Adrenal gland (tissue), 12 donors: ENCODE data around the gene ACACB. TPM values are rescaled to one million over a fixed set of nuclear protein-coding genes. Genes with fewer than 3 reads are reported as not detected.

ENCODE experiments used
- DNase-seq, 7 donors: peaks; one replicate each; pipeline ENCODE4 v3.0.0-alpha.2; 2019 to 2020
- H3K27ac ChIP-seq, 5 donors: fragments of 200-600 bp; sonication (generic) in 4 of 5; 1 replicate in 3 of 5; 2 replicates in 2 of 5; pipeline versions ENCODE4 v1.5.1 to v1.8.0; 2016 to 2020; ENCODE audit warnings: mild to moderate bottlenecking in 1 of 5
- H3K27me3 ChIP-seq: fragments of 200-600 bp; 2 replicates; pipeline ENCODE4 v1.8.0; 2021
- H3K36me3 ChIP-seq, 2 donors: fragments of 200-600 bp; replicated peaks in 1 of 2; 1 replicate in 1 of 2; 2 replicates in 1 of 2; pipeline versions ENCODE4 v1.5.1 to v1.8.0; 2018 to 2022
- H3K4me1 ChIP-seq, 2 donors: fragments of 200-600 bp; replicated peaks in 1 of 2; 1 replicate in 1 of 2; 2 replicates in 1 of 2; pipeline versions ENCODE4 v1.5.1 to v1.8.0; 2018 to 2021
- H3K4me3 ChIP-seq, 4 donors: fragments of 200-600 bp; sonication (generic) in 3 of 4; one replicate each; pipeline ENCODE4 v1.5.1; 2016 to 2018
- H3K9me3 ChIP-seq, 3 donors: fragments of 200-600 bp; sonication (generic) in 1 of 3; replicated peaks in 1 of 3; 1 replicate in 2 of 3; 2 replicates in 1 of 3; pipeline versions ENCODE4 v1.5.1 to v1.8.0; 2016 to 2021
- POLR2A ChIP-seq, 2 donors: fragments of 450-650 bp; IDR thresholded peaks; one replicate each; pipeline ENCODE4 v1.6.1; 2017; ENCODE audit warnings: antibody characterized with exemption in 2 of 2, mild to moderate bottlenecking in 2 of 2, moderate library complexity in 1 of 2
- WGBS, 4 donors: extraction: QIAGEN DNeasy Blood & Tissue Kit in 2 of 4; methylation state at CpG; one replicate each; pipeline versions ENCODE4 v1.1.5 to v1.1.7; 2013 to 2017; 5-methylcytosine and 5-hydroxymethylcytosine counted together
- intact Hi-C, 2 donors: fragments of 100-400 bp; cut with DNase I; formaldehyde crosslinking; loops; one replicate each; pipeline versions ENCODE4 v1.14.1 to v1.15.0; 2022 to 2023
- polyA plus RNA-seq, 3 donors: library from polyadenylated mRNA; stranded (reverse); fragments of 200-250 nt in 2 of 3; fragments of 350-450 nt in 1 of 3; fragmentation: Illumina TruSeq in 1 of 3; extraction: RNeasy Lipid Tissue Mini Kit (QIAGEN cat#74804) in 1 of 3; gene quantifications; one replicate each; pipeline ENCODE4 v1.2.3, GENCODE V29; 2013 to 2014
- total RNA-seq, 9 donors: library from RNA; depleted of rRNA in 4 of 9; stranded (reverse); fragments of >200 nt in 4 of 9; fragments of 120-200 nt in 1 of 9; fragmentation: NEBNext Ultra II Directional in 1 of 9; extraction: Animal tissue kit (Norgen Biotek cat#: 25700) in 1 of 9; gene quantifications; one replicate each; pipeline versions ENCODE4 v1.1.0 to v1.2.4, GENCODE V29; 2013 to 2023
- TF ChIP-seq, protein P1 (sequence below), 6 experiments: fragments of 450-650 bp in 4 of 6; fragments of 200-600 bp in 2 of 6; sonication (generic) in 1 of 6; IDR thresholded peaks; 1 replicate in 5 of 6; 2 replicates in 1 of 6; pipeline versions ENCODE4 v1.5.1 to v1.8.0; 2016 to 2021; ENCODE audit warnings: antibody characterized with exemption in 6 of 6, mild to moderate bottlenecking in 2 of 6, moderate library complexity in 1 of 6
- donor health status: healthy with polysubstance abuse.
- donor health status: Bipolar disorder and iron deficiency.
- donor health status: DM: yes; HTN: yes; CAD: no.
- donor health status: DM: no; HTN: no; CAD: no.
- donor health status: DM: no; HTN: no; CAD: no.
- donor health status: DM: yes; HTN: yes; CAD: no.

The ACACB gene
- total and polyA plus RNA-seq, 12 donors: 35.5 to 143 (median 65.7) TPM

DNA sequence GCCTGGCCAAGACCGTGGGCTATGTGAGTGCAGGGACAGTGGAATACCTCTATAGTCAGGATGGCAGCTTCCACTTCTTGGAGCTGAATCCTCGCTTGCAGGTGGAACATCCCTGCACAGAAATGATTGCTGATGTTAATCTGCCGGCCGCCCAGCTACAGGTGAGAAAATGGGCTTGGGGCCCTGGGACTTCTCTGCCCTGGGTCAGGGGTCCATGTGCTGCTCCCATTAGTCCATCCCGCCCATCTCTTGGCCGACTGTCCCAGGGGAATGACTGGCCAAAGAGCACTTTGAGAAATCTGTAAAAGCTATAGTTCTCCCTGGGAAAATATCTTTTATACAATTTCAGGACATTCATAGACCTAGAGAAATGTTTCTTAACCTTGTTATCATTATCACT lies 63.5 kb downstream of the ACACB start:
- no peak for DNase-seq
- intact Hi-C loops: no loop called here
- no peak for TF ChIP-seq POLR2A (IDR thresholded peaks at IDR 0.05)
- TF ChIP-seq, protein P1, sequence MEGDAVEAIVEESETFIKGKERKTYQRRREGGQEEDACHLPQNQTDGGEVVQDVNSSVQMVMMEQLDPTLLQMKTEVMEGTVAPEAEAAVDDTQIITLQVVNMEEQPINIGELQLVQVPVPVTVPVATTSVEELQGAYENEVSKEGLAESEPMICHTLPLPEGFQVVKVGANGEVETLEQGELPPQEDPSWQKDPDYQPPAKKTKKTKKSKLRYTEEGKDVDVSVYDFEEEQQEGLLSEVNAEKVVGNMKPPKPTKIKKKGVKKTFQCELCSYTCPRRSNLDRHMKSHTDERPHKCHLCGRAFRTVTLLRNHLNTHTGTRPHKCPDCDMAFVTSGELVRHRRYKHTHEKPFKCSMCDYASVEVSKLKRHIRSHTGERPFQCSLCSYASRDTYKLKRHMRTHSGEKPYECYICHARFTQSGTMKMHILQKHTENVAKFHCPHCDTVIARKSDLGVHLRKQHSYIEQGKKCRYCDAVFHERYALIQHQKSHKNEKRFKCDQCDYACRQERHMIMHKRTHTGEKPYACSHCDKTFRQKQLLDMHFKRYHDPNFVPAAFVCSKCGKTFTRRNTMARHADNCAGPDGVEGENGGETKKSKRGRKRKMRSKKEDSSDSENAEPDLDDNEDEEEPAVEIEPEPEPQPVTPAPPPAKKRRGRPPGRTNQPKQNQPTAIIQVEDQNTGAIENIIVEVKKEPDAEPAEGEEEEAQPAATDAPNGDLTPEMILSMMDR (IDR thresholded peaks at IDR 0.05): no peak
- 88 to 90% (median 88%) methylated on average over 5 to 6 of the region's 6 CpGs for WGBS, 4 donors
- Histone ChIP-seq H3K27ac (no peak overlapping the region), H3K36me3 (peaks cover 0 to 59% of the 10 kb centered on the region in 2 donors), H3K4me3 (no peak overlapping the region), H3K27me3 (no peaks in the 10 kb centered on the region), H3K4me1 (no peaks in the 10 kb centered on the region), H3K9me3 (no peaks in the 10 kb centered on the region)

DNA sequence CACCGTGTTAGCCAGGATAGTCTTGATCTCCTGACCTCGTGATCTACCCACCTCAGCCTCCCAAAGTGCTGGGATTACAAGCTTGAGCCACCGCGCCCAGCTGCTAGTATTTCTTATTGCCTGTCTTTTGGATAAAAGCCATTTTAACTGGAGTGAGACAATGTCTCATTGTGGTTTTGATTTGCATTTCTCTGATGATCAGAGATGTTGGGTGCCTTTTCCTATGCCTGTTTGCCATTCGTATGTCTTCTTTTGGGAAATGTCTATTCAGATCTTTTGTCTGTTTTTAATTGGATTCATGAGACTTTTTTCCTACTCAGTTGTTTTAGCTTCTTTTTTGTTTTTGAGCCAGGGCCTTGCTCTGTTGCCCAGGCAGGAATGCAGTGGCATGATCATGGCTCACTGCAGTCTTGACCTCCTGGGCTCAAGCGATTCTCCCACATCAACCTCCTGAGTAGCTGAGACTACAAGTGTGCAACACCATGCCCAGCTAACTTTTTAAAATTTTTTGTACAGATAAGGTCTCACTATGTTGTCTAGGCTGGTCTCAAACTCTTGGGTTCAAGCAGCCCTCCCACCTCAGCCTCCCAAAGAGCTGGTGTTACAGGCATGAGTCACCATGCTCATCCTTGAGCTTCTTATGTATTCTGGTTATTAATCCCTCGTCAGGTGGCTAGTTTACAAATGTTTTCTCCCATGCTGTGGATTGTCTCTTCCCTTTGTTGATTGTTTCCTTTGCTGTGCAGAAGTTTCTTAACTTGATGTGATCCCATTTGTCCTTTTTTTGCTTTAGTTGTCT lies 65.9 kb downstream of the ACACB start:
- Histone ChIP-seq H3K4me1 (no peaks in the 10 kb centered on the region), H3K4me3 (no peak overlapping the region), H3K36me3 (peaks cover 0 to 67% of the 10 kb centered on the region in 2 donors), H3K27ac (peak overlapping the region in 3 of 5 donors; percentile 10 to 32 (median 32)), H3K9me3 (no peaks in the 10 kb centered on the region), H3K27me3 (no peaks in the 10 kb centered on the region)
- peak in 1 of 7 donors; percentile 55 for DNase-seq
- no peak for TF ChIP-seq POLR2A (IDR thresholded peaks at IDR 0.05)
- TF ChIP-seq, protein P1 (IDR thresholded peaks at IDR 0.05): no peak
- WGBS, 4 donors: 85 to 91% (median 87%) methylated on average over 7 of the region's 7 CpGs
- intact Hi-C loops: no loop called here

DNA sequence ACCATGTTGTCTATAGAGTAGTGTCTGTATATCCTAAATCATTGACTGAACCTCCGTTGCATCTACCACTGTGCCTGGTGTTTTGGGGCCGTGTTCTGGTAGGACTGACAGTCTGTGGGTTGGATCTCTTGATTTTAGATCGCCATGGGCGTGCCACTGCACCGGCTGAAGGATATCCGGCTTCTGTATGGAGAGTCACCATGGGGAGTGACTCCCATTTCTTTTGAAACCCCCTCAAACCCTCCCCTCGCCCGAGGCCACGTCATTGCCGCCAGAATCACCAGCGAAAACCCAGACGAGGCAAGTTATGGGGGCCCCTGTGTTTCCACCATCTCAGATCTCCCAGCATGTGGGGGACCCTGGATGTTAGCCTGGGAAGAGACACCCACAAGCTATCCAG lies 69.1 kb downstream of the ACACB start:
- H3K27me3 ChIP-seq: no peaks in the 10 kb centered on the region
- peaks cover 0 to 64% of the 10 kb centered on the region in 2 donors for H3K36me3 ChIP-seq
- no peak overlapping the region for H3K27ac ChIP-seq
- TF ChIP-seq, protein P1 (IDR thresholded peaks at IDR 0.05): no peak
- intact Hi-C loops: no loop called here
- no peak overlapping the region for H3K4me3 ChIP-seq
- H3K4me1 ChIP-seq: no peaks in the 10 kb centered on the region
- DNase-seq: peak in 1 of 7 donors; percentile 41
- 92 to 99% (median 97%) methylated on average over 8 to 12 of the region's 12 CpGs for WGBS, 4 donors
- no peaks in the 10 kb centered on the region for H3K9me3 ChIP-seq

DNA sequence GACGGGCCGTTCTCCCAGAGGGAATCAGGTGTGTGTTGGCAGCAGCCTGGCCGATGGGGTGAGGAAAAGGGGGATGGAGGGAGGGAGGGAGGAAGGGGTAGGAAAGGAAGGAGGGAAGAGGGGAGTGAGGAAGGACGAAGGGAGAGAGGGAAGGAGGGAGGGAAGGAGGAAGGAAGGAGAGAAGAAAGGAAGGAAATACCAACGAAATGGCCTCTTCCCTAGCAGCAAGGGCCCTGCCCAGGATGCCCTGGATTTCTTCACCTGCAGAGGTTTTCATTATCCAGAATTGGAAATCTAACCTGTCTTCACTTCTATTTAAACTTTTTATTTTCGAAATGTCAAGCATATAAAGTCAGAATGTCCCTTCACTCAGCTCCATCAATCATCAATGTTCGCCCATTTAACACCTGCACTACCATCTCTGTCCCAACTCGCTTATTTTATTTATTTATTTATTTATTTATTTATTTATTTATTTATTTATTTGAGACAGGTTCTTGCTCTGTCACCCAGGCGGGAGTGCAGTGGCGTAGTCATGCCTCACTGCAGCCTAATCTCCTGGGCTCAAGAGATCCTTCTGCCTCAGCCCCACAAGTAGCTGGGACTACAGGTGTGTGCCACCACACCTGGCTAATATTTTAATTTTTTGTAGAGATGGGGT lies 70.7 kb downstream of the ACACB start:
- Histone ChIP-seq H3K27me3 (no peaks in the 10 kb centered on the region), H3K4me3 (no peak overlapping the region), H3K36me3 (peaks cover 0 to 74% of the 10 kb centered on the region in 2 donors), H3K27ac (no peak overlapping the region), H3K9me3 (no peaks in the 10 kb centered on the region), H3K4me1 (no peaks in the 10 kb centered on the region)
- intact Hi-C loops: no loop called here
- WGBS, 4 donors: 86 to 91% (median 87%) methylated on average over 10 of the region's 10 CpGs
- TF ChIP-seq, protein P1 (IDR thresholded peaks at IDR 0.05): no peak
- TF ChIP-seq POLR2A (IDR thresholded peaks at IDR 0.05): no peak
- DNase-seq: peak in 1 of 7 donors; percentile 46
